GM19238 (cell line): ENCODE data around the gene SLC5A10.
"Not testable (repeated sequence)": the region's sequence is repeated elsewhere in the genome, so short reads cannot be mapped to it uniquely, and the experiment has no call there.

Source experiments
- DNase-seq: peaks from one replicate; pipeline ENCODE4 v3.0.0; 2011; ENCODE audit warnings: low spot score; ENCODE audit not compliant: insufficient read length

Gene SLC5A10

DNA sequence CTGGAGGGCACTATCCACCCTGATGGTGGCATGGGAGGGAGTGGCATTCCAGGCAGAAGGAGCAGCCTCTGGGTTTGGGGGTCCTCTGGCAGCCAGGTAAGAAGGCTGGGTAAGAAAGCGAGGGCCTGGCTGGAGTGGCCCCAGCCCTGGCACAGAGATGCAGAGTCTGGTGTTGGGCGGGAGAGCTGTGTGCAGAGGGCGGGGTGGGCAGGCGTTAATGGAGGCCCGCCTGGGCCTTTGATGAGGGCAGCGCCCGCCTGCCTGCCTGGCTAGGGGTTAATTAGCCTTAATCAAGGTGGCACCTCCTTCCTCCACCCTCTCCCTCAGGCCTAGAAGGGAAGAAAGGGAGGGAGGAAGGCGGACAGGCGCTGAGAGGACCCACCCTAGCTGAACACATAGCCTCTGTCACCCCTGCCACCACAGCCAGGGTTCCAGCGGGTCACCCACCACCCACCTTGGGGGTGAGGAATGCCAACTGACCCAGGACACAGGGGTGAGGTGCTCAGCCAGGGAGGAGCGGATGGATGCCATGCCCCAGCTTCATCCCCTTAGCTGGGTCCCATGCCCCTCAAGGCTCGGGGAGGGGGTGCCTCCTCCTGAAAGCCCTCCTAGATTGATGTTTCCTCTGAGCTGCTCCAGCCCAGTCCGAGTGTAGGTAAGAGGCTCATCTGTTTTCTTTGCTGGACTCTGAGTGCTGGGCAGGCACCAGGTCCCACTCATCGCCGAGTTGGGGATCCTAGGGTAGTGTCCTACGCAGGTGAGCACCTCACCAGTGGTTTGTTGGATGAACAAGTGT is 66.0 kb downstream of the SLC5A10 start:
- no peak for DNase-seq

DNA sequence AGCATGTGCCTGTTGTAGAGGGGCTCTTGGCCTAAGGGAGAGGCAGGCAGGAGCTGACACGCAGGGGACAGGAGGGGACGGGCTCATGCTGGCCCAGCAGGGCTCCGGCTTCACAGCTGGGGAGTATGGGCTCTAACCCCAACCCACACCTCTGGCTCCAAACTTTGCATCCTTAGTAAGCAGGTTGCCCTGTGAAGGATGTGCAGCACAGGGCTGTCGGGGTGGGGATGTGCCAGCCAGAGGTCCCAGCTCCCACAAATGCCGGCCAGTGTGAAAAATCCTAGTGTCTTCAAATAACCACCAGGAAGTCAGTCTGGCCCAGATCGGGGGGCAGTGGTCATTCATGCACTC is 66.6 kb downstream of the SLC5A10 start:
- no peak for DNase-seq

DNA sequence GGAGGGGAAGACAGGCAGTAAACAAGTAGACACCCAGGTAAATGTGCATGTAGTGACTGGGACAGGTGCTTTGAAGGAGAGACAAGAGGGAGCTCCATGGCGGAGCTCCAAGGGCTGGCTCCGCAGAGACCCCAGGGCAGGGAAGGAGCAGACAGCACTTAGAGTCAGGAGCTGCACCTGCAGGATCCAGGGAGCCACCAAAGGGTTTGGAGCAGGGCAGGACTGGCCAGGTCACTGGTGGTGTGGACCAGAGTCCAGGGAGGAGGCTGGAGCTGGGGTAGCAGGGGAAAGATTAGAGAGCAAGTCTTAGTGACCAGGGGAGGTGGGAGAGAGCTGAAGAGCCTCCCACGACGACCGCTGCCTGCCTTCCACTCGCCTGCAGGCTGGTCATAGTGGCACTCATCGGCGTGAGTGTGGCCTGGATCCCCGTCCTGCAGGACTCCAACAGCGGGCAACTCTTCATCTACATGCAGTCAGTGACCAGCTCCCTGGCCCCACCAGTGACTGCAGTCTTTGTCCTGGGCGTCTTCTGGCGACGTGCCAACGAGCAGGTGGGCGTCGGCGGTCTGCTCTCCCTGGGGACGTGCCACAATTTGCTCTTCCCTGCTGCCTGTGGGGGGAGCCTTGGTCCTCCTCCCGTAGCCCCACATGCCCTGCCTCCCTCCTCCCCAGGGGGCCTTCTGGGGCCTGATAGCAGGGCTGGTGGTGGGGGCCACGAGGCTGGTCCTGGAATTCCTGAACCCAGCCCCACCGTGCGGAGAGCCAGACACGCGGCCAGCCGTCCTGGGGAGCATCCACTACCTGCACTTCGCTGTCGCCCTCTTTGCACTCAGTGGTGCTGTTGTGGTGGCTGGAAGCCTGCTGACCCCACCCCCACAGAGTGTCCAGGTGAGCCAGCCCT is 67.3 kb downstream of the SLC5A10 start:
- DNase-seq, result no peak

DNA sequence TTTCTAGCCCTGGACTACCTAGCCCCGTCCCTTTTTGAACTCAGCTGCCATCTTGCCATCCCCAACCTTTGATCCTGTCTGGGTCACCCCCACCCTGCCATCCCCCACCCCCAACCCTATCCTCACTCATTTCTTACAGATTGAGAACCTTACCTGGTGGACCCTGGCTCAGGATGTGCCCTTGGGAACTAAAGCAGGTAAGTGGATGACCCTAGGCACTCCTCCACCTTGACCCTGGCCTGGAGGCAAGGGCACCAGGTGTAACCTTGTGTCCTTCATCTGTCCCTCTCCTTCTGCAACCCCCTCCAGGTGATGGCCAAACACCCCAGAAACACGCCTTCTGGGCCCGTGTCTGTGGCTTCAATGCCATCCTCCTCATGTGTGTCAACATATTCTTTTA is 68.1 kb downstream of the SLC5A10 start:
- DNase-seq, result no peak

DNA sequence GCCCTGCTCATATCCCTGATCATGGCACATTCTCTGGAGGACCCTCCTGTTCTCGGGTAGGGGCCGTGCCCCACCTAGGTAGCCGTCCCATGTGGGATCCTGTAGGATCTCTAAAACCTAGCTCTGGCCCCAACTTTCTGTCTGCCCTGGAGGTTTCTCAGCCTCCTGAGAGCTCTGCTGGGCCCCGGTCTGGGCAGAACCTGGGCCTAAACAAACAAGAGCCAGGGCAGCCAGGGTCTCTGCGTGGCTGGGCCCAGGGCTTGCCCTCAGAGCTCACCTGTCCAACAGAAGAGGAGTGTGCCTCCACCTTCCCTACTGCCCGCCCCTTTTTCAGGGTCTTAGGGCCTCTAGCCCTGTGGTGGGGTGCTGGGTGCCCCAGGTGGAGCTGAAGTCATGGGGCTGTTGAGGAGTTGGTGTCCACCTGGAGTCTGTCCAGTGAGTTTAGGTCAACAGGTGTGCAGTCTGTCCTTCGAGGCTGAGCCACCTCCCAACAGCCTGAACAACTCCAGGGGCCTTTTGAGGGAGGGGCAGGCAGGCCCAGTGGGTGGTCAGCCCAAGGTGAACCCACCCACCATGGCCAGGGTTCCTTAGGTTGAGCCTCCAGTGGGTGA is 69.2 kb downstream of the SLC5A10 start:
- DNase-seq, result not testable (repeated sequence)

DNA sequence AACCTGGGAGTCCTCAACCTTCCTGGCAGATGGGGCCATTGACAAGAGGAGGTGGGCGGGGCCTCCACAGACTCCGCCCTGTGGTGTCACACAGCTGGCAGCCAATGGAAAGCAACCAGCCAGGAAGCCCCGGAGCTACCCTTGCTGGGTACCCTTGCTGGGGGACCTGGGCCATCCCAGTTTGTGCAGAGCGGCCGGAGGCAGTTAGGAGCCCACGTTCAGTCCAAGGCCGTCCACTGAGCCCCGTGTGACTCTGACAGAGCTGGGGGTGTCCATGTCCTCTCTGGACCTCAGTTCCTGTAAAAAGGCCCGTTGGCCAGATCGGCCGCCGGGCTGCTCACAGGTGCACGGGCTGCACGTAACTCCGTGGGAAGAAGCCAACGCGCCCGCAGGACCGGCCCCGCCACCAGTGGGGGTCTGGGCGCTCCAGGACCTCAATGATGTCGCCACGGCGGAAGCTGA is 69.7 kb downstream of the SLC5A10 start:
- no peak for DNase-seq

DNA sequence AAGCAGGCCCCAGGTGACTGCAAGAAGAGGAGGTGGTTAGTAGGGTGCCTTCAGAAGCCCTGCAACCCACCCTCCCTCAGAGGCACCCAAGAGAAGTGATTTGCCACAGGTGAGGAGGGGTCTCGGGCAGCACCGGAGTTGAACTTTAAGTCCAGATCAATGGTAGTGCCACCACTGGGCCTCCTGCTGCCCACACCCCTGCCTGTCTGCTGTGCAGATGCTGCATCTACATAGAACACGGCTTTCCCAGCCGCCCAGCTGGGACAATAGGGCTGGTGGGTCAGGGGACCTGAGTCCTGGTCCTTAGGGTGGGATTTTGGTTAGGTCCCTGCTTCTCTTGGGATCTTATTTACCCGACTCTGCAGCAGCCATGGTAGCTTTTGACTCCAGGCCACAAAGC is 70.2 kb downstream of the SLC5A10 start:
- no peak for DNase-seq

DNA sequence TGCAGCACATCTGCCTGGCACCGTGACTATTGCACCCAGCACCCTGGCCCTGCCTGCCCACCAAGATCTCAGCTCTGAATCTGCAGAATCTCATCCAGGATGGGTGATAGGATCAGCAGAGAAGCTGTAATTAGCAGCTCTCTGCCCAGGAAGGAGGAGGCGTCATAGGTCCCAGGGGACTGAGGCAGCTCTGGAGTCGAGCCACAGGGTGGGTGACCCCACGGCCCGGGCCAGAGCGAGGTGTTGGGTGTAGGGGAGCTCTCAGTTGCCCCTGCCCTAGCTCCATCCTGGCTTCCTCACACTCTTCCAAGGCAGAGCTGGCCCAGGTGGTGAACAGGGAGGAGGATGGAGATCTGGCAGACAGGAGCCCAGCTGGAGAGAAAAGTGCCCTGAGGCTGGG is 70.8 kb downstream of the SLC5A10 start:
- no peak for DNase-seq

DNA sequence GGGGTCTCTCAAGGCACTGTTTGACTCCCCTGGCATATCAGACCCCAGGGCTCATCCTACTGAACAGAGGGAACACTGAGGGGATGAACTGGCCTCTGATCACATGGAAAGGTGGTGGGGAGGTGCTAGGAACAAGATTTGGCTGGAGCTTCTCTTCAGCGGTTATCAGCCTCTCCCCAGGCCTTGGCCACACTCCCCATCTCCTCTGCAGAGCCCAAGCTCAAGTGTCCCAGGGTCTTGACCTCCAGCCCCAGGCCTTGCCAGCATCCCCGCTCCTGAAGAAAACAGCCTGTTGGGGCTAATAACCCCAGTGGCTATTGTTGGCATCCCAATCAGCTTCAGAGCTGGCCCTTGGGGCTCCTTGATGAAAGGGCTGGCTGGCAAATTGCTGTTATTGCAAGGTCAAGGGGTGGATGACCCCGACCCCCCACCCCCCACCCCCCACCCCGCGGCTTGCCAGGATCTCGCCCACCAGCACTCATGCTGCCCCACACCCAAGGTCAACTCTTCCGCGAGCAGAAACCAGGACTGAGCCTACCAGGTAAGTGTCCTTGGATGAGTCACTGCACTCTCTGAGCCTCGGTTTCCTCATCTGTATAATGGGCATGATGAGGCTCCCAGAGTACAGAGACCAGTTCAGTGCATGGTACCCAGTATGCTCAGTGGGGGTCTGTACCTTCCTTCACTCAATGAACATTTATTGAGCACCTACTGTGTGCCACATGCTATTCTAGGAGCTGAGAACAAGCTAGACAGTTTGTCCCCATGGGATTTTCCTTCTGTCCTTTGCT is 71.4 kb downstream of the SLC5A10 start:
- DNase-seq, result no peak

DNA sequence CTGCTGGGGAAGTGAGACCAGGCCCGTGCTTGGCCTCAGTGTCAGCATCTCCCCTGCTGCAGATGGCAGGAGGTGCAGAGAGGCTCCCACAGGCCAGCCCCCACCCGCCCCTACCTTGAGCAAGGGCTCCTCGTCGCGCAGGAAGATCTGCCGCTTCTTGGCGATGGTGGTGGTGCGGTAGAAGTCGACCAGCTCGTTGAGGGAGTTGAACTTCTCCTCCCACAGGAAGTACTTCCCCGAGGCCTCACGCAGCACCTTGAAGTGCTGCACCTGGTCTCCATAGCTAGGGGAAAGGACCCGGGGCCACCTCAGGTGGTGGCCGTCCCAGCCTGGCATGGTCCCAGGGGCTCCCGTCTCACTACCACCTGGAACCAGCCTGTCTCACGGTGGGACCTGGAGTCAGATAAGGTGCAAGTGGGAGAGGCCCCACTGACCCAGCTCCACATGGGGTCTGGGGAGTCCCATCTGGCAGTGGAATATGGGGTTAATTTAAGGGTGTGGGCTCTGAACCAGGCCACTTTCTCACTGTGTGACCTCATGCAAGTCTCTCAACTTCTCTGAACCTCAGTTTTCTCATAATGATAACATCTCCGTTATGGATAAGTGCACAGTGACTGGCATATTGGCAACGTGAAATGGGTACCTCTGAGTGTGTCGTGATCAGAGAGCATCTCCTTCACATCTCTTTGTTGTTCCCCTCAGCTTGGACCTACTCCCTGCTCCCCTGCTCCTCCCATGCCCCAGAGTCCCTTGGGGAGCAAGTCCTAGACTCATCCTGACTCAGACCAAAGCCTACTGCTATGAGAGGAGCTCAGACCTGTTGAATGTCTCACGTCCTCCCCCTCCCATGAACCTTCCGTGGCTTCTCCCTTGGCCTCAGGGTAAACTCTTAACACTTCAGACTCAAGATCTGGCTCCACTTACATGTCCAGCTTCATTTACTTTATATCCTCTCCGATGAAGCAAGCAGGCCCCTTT is 72.4 kb downstream of the SLC5A10 start:
- no peak for DNase-seq

DNA sequence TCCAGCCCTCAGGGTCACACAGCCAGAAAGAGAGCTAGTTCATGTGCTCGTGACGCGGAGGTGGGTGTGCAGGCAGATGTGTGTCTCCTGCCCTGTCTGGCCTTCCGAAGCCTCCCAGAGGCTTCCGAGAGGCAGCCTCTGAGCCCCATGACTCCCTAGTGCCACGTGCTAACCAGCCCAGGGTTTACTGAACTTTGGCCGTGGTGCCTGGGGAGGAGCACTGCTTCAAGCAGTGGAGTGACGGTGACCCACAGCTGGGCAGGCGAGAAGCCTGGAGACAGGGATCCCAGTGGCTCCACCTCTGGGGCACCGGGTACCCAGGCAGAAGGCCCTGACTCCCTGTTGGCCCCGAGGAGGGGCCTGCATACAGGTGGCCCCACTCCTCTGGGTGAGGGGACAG is 76.7 kb downstream of the SLC5A10 start:
- DNase-seq, result not testable (repeated sequence)

DNA sequence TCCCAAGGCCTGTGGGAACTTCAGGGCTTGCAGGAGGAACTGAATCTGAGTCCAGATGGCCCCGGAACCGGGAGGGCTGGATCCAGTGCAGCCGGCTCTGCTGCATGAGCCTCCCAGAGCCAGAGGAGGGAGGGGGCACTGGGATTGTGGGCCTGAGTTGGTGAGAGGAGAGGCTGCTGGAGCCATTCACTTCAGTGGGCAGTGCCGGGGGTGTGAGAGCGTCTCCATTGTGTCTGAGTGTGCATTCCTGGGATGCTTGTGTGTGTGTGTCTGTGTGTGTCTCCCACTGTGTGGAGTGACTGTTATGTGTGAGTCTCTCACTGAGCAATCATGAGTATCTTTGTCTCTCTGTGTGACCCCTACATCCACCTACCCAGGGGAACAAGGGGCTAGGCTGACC is 77.8 kb downstream of the SLC5A10 start:
- DNase-seq, result not testable (repeated sequence)

DNA sequence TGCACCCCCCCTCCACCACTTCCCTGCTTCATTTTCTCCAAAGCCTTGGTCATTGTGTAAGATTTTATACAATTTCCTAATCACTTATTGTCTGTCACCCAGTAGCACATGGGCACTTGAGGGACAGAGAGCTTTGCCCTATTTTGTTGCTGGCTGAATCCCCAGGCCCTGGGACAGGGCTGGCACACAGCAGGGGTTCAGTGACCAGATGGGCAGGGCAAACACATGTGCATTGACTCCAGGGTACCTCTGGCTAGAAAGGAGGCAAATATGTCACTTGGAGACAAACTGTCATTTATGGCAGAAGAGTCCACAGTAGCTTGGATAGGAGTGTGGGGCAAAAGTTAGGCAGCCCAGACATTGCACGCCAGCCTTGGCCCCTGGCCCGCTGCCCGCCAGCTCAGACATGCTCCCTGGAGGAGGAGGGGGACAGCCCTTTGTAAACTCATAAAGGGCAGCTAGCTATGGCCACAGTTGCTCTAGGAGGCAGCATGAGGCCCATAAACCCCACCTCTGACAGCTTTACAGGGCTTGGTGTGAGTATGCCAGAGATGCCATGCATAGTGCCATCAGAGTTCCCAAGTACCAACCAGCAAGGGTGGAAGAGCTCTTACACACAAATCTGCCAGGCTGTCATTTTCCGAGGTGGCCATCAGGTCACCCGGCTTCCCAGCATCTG is 78.9 kb downstream of the SLC5A10 start:
- DNase-seq, result not testable (repeated sequence)

DNA sequence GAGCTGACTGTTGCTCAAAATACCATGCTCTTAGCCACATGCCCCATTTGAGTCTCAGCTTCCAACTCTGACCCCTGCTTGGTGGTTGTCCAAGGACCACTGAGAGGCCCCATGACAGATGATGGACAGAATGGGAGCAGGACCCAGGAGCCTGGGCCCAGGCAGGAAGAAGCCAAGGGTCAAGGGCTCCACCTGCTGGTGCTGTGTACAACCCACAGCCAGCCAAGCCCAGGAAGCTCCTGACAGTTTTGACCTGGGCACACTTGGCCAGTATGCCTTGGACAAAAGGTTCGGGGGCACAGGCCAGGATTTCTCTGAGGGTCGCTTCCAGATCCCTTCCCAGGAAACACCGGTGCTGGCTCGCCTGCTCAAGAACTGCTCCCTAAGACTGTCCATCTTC is 79.8 kb downstream of the SLC5A10 start:
- DNase-seq, result not testable (repeated sequence)

DNA sequence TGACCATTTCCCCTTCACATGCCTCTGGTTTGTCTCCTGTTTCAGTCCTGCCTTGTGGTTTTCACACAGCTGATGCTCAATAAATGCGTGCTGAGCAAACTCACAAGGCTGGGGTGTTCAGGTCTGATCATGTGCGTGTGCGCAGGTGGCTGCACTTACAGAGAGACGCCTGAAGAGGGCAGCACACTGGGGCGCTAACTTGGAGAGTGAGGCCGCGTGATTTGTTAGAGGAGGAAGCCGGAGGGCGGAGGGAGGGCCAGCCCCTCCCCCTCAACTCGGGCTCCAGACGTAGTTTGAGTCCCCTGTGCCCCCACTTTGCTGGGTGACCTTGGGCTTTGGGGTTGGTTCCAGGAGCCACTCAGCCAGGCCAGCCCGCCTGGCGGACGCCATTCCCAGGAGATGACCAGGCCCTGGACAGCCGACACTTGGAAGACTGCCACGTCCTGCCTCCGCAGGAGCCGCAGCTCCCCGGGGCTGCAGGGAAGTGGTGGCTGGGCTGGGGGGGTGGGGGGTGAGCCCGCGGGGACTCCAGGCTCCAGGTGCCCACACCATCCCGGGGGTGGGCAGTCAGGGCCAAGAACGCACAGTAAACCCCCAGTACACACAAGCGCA is 80.5 kb downstream of the SLC5A10 start:
- not testable (repeated sequence) for DNase-seq

DNA sequence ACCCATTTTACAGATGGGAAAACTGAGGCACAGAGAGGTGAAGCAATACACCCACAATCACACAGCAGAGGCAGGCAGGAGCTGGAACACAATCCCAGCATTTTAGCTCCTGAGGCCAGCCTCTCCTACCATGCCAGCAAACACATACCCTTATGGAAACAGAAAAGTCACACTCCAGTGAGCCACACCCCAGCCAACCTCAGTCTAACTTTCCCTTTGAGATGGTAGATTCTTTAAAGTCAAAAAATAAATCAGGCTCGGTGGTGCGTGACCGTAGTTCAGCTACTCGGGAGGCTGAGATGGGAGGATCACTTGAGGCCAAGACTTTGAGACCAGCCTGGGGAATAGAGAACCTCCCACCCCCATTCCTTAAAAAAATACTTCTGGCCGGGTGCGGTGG is 84.2 kb downstream of the SLC5A10 start:
- not testable (repeated sequence) for DNase-seq

DNA sequence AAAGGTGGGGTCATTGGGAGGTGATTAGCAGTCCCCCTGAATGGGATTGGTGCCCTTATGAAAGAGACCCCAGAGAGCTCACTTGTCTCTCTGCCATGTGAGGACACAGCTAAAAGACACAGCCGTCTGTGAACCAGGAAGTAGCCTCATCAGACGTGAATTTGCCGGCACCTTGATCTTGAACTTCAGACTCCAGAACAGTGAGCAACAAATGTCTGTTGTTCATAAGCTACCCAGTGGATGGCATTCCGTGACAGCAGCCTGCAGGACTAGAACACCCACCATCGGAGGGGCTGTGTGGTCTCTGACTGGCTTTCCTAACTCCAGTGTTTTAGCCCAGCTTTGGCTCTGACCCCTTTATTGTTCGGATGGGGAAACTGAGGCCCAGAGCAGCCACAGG is 85.6 kb downstream of the SLC5A10 start:
- not testable (repeated sequence) for DNase-seq

DNA sequence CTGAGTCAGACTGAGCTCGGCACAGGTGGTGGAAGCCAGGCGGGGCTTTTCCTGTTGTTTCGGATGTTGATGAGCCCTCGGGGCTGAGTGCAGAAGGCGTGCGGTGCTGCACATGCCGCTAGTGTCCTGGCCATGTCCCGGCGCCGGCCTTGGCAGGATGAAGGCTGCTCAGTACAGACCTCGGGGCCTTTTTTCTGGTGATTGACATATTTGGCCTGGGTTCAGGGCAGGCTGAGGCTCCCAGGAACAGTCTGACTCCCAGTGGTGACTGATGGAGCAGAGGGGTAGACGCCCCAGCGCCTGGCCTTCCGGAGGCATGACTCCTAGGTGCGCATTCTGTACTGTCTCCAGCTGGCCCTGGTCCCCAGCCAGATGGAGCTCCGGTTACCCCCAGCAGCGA is 86.0 kb downstream of the SLC5A10 start:
- DNase-seq, result not testable (repeated sequence)

DNA sequence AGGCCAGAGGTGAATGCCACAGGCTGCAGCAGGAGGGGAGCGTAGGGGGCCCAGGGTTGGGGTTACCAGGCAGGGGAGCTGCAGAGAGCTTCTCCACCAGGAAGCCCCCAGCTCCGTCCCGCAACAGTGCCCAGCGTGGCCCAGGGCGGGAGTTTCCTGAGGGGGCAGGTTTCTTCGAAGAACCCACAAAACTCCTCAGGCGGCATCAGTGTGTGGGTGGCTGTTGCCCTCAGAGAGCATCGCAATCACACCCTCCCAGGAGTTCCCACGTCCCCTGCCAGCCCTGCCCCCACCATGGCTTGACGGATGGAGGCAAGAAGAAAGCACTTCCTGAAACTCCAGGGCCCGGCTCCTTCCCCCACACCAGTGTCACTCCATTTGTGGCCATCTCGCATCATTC is 86.8 kb downstream of the SLC5A10 start:
- DNase-seq, result not testable (repeated sequence)
